ENCODE data around the gene C17orf75.

C17orf75 gene

GRCh38 chr17:32382526-32383223, 40.7 kb upstream of the C17orf75 start:
- Histone ChIP-seq H3K4me3 (replicated peaks; ENCODE audit: insufficient read depth, low read length) (no peak overlapping the region), H3K27ac (replicated peaks) (no peak overlapping the region), H3K27me3 (ENCODE audit: insufficient read depth, poor library complexity, severe bottlenecking) (no peaks in the 10 kb centered on the region)
- peak; percentile 14 for TF ChIP-seq POLR2AphosphoS5 (IDR thresholded peaks at IDR 0.05; ENCODE audit: low read depth)
- no peak for TF ChIP-seq GABPA (IDR thresholded peaks at IDR 0.05; ENCODE audit: low read depth)
- no peak for TF ChIP-seq REST (IDR thresholded peaks at IDR 0.05; ENCODE audit: insufficient replicate concordance, low read depth)
- DNase-seq (ENCODE audit: low read depth in 1 of 2, low spot score in 1 of 2), result no peak

GRCh38 chr17:32370426-32370825, 28.5 kb upstream of the C17orf75 start:
- H3K4me3 ChIP-seq (replicated peaks; ENCODE audit: insufficient read depth, low read length), result no peak overlapping the region
- TF ChIP-seq POLR2AphosphoS5 (IDR thresholded peaks at IDR 0.05; ENCODE audit: low read depth) (no peak), CTCF (IDR thresholded peaks at IDR 0.05; ENCODE audit: insufficient read depth, low read length) (no peak), GABPA (IDR thresholded peaks at IDR 0.05; ENCODE audit: low read depth) (no peak), REST (IDR thresholded peaks at IDR 0.05; ENCODE audit: insufficient replicate concordance, low read depth) (no peak), SPI1 (IDR thresholded peaks at IDR 0.05; ENCODE audit: borderline replicate concordance, low read depth) (no peak)
- no peaks in the 10 kb centered on the region for H3K27me3 ChIP-seq (ENCODE audit: insufficient read depth, poor library complexity, severe bottlenecking)
- DNase-seq (ENCODE audit: low read depth in 1 of 2, low spot score in 1 of 2), result no peak
- H3K27ac ChIP-seq (replicated peaks), result no peak overlapping the region

- Histone ChIP-seq H3K27me3 (ENCODE audit: insufficient read depth, poor library complexity, severe bottlenecking) (no peaks in the 10 kb centered on the region), H3K4me3 (replicated peaks; ENCODE audit: insufficient read depth, low read length) (no peak overlapping the region), H3K27ac (replicated peaks) (no peak overlapping the region)
- no peak for DNase-seq (ENCODE audit: low read depth in 1 of 2, low spot score in 1 of 2)
- TF ChIP-seq SPI1 (IDR thresholded peaks at IDR 0.05; ENCODE audit: borderline replicate concordance, low read depth), result no peak
- TF ChIP-seq POLR2AphosphoS5 (IDR thresholded peaks at IDR 0.05; ENCODE audit: low read depth), result no peak
- TF ChIP-seq REST (IDR thresholded peaks at IDR 0.05; ENCODE audit: insufficient replicate concordance, low read depth), result no peak
- TF ChIP-seq CTCF (IDR thresholded peaks at IDR 0.05; ENCODE audit: insufficient read depth, low read length), result no peak
Observed at GRCh38 chr17:32361270-32361669, 19.3 kb upstream of the C17orf75 start.

Data from HL-60 (cell line).